GM21526 (cell line): ENCODE data around the gene MLF1.
"Not testable (repeated sequence)": the region's sequence is repeated elsewhere in the genome, so short reads cannot be mapped to it uniquely, and the experiment has no call there.

Source experiments
- ATAC-seq: cut with Tn5 transposase; IDR thresholded peaks from one replicate; pipeline ENCODE4 v1.9.1; 2021; ENCODE audit warnings: moderate library complexity; ENCODE audit not compliant: unreplicated experiment, low FRiP score

Gene MLF1, protein sequence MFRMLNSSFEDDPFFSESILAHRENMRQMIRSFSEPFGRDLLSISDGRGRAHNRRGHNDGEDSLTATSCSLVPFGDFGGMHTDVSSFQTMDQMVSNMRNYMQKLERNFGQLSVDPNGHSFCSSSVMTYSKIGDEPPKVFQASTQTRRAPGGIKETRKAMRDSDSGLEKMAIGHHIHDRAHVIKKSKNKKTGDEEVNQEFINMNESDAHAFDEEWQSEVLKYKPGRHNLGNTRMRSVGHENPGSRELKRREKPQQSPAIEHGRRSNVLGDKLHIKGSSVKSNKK

DNA sequence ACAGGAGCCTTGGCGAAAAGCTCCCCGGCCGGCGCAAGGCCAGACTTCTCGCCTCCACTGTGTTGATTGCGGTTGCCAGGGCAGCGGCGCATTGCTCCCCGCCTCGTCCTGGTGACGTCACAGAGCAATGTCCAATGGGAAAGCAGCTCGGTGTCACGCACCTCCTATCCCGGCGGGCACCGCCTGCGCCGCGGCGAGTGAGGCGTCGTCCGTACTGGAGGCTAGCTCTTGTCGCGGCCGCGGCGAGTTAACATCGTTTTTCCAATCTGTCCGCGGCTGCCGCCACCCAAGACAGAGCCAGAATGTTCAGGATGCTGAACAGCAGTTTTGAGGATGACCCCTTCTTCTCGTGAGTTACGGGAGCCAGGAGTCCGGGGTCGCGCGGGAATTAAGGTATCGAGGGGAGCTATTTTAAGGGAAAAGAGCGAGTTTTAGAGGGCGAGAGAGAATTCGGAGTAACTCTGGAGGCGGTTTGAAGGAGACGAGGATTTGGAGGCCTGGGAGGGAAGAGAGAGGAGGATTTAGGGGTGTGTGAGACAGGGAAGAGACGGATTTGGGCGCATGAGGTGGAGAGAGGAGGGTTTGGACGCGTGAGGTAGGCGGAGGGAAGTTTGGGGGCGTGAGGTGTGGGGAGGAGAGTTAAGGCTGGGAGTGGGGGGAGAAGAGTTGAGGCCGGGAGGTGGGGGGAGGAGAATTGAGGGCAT lies at the start of gene MLF1:
TSS of gene MLF1 (plus strand) at position 196 of the 704 bp plus-strand sequence. CDS start at position 303, 107 bp downstream.
- peak; percentile 100 for ATAC-seq

DNA sequence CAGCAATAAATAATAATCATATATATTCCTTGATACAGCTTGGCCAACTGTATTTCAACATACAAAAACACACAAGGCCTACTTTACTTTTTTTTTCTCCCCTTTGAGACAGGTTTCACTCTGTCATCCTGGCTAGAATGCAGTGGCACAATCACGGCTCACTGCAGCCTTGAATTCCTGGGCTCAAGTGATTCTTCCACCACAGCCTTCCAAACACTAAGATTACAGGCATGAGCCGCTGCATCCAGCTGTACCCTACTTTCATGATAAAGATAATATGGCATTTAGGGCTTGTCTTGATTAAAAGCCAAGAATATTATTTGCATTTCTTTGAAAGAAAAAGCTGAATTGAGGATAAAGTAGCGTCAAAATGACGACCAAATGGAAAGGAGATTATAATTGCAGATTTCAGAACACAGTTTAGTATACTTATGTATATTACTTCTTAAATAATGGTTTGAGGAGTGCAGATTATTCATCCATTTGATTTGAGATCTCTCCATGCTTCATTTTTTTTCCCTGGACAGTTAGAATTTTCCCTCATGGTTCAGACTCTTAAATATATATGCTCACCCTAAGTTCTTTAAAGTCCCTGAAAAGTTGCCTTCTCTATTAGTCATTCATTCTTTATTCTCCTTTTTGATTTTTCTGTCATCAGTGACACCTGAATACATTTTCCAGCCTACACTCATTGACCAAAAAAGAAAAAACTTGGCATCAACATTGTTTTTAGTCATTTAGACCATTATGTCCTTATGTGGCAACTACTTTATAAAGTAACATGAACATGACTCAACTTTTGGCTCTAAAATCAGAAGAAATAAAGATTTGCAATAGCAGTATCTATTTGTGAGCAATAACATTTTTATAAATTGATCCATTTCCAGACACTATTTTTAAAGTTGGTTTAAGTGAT lies 48.5 kb upstream of the MLF1 start:
- no peak for ATAC-seq

DNA sequence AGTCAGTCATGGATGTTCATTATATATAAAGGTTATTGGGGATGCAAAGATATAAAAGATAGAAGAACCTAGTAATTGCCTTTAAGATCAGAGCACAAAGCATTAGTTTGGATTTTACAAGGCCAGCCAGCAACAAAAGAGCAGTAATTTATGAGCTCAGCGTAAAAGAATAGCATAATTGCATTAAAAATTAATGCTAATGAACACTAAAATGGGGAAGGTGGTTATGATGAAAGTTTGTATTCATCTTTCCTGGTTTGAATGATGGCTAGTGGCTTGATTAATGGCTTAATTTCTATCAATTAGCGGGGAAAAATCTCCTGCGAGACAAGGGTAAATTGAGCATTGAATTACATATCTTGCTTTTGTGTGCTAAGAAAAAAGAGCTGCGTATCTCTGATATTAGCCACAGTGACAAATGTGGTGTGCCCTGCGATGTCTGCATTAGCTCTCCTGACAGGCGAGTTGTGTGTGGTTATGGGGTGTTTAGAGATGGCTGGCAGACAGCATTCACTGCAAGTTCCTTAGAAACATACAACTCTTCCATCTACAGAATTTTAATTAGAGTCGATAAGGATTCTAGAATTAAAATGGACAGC lies 42.8 kb upstream of the MLF1 start:
- ATAC-seq = no peak

DNA sequence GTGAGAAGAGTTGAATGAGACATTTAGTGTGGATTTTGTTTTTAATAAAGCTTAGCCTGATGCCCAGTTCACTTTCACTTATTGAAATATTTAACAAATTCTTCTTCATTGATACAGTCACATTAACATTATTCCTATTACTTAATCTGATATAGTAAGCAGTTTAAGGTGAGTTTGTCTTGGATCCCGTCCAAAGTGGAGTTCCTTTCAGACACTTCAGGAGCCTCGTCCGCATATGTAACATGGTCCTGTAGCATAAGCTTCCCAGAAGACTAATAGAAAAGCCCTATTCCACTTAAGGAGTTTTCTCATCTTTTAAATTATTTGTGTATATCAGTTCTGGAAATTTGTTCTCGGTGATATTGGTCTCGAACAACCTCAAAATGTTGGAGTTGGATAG lies 39.7 kb upstream of the MLF1 start:
- ATAC-seq = no peak

DNA sequence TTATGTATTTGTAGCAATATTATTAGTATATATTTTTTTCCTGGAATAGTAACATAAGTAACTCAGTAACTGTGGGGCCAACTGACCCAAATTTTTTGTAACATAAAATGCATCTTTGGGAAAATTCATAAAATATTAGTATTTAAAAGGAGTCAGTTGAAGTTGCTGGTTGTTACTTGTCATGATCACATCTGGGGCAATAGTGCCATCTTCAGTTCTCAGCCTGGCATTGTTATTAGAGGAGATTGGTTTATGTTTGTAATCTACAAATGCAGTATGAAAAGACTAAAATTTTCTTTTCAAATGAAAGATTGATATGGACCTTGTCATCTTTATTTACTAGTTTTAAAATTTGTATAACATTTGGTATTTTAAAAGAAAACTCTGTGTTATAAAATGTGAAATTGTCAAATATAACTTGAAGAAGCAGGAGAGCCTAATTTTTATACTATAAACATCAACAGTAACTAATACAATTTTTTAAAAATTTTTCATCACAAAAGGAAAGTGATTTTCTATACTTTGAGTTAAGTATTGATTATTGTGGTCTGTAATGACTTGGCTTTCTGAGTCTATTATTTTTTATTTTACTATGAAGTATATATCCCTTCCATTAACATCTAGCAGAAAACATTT lies 38.8 kb upstream of the MLF1 start:
- no peak for ATAC-seq

DNA sequence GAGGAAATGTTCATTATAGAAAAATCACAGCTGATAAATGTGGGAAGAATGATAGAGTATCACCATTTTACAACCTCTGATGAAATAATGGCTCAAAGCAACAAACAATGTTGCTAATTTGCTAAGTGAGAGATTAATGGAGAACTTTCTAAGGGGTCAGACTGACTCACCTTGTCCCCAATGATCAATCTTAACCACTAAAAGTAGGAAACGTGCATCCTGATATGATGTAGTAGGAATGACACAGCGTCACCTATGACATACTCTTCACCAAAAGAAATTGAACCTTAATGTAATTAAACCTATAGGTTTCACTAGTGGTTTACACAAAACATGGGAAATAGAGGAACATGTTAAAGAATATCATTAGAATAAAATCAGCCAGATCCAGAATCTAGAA lies 35.1 kb upstream of the MLF1 start:
- ATAC-seq = no peak

DNA sequence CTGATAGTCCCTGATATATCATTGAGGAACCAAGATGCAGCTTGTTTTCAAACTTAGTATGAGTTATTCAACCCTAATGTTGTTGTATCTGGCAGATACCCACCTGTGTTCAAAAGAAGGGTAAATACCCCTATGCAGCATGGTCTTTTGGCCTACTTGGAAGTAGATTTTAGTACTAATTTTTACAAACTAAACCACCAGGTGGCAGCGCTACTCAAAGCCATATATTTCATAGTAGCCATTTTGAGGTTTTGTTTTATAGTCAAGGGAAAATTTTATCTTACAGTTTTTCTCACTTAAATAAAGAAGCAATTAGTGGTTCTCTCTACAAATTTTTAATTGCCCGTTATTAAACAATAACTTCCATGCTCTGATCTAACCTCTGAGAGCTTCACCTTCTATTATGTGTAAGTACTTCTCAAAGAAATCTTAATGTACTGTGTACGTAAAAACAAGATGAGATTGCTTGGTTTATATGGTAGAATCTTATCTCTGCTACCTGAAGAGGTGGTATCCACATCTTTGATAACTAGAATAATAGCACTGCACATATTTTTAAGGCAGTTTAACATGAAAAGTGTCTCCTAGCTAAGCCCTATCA lies 31.5 kb upstream of the MLF1 start:
- ATAC-seq = no peak

DNA sequence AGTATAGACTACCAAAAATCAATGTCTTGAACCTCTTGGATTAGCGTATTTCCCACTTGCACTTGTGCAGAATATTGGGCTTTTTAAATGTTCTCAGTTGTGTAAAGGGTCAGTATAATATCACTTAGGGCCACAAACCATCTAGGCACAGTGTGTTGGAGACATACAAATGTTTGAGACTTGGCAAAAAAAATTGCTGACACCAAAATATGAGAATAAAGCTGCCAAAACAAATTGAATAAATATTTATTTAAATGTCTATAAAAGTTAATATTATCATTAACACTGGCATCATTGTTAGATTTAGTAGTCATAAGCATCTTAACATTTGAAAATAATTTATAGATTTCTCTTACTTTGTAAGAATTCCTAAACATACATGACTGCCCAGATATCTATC lies 30.9 kb upstream of the MLF1 start:
- ATAC-seq = no peak

DNA sequence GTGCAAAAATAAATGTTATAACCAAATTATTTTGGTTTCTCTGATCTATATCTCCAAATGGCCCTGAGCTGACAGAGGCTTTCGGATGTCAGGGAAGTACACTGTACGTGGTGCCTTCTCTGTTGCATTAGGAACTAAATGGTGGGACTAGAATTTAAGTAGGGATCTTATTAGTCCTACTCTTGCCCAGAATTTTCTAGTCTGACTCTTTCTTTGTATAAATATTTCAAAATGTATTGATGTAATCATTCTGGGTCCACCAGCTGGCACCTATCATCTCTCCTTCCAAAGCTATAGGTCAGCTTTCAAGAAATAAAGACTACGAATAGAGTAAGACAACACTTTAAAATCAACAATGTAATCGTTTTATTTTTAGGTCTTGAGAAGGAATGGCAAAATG lies 22.3 kb upstream of the MLF1 start:
- no peak for ATAC-seq

DNA sequence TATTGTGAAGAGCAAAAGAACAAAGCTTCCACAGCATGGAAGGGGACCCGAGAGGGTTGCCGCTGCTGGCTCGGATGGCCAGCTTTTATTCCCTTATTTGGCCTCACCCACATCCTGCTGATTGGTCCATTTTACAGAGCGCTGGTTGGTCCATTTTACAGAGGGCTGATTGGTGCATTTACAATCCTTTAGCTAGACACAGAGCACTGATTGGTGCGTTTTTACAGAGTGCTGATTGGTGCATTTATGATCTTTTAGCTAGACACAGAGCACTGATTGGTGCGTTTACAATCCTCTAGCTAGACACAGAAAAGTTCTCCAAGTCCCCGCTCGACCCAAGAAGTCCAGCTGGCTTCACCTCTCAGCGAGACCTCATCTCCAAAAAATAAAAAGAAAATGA lies 21.1 kb upstream of the MLF1 start:
- not testable (repeated sequence) for ATAC-seq

DNA sequence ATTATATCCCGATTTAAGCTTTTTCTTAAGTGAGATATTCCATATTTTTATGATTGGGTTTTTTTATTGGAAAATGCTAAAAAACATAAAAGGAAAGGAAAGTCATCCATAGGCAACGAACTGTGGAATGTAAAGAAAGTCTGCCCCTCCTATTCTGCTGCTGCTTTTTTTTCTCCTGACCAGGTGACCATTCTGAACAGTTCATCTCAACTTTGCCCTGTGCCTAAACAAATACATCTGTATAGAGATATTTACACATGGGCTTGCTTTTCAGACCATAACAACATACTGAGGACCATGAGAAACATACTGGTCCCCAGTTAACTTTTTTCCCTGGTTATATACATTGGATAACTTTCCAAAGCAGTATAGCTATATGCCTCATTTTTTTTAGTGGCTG lies 18.9 kb upstream of the MLF1 start:
- no peak for ATAC-seq

DNA sequence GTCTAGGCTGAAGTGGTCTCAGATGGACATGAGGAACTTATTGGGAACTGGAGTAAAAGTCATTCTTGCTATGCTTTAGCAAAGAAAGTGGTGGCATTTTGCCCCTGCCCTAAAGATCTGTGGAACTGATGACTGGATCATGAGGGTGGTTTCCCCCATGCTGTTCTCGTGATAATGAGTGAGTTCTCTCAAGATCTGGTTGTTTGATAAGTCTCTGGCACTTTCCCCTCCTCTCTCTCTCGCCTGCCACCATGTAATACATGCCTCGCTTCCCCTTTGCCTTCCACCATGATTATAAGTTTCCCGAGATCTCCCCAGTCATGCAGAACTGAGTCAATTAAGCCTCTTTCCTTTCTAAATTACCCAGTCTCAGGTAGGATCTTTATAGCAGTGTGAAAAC lies 11.5 kb upstream of the MLF1 start:
- no peak for ATAC-seq

DNA sequence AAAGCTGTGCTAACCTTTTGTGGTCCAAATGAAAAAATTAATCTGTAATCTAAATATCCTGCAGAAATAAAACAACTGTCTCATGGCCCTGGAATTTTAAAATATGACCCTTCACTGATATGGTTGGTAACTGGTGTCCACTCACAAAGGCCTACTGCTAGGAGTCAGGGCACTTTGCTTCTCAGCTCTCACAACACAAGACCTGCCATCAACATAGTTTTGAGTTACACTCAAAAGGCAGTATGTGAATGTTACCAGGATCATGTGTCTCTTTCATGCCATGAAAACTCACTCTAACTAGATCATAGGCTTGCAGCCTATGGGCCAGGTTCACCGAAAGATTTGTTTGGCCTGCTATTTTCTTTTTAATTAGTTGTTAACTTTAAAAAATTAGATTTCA lies 10.0 kb upstream of the MLF1 start:
- no peak for ATAC-seq

DNA sequence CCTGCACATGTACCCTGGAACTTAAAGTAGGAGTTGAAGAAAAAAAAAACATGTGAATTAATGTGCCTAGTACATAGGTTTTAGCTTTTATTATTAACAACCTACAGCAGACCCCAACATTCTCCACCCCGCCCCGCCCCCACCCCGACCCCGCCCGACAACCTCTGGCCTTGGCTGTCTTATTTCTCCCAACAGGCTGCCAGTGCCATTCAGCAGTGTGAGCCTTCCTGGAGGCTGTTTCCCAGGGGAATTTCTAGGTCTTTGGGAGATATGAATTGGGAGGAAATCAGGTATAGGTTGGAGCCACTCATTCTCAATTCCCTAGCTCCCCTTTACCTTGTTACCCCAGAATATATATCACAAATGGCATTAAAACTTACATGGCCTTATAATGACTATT lies 8.3 kb upstream of the MLF1 start:
- no peak for ATAC-seq

DNA sequence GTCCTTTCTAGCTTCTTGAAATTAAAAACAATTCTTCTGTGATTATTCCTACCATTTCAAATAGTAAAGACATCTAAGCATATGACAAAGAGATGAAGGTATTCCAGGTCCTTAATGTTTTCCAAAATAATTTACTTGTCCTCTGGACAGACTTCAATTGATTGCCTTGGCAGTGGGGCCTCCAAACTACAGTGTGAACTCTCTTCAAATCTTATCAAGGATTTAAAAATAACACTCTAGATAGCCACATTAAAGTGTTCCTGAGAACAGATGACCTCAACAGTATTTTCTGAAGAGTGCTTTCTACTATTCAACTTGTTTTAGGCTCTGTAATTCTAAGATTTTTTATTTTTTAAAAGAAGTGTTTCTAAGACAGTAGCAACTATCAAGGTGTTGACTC lies 7.9 kb upstream of the MLF1 start:
- ATAC-seq = no peak

DNA sequence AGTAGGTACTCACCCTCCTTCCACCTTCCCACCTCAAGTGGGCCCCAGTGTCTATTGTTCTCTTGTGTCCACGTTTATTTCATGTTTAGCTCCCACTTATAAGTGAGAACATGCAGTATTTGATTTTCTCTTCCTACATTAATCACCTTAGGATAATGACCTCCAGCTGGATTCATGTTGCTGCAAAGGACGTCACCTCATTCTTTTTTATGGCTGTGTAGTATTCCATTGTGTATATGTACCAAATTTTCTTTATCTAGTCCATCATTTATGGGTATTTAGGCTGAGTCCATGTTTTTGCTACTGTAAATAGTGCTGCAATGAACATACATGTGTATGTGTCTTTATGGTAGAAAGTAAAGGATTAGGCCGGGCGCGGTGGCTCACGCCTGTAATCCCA lies 5.9 kb upstream of the MLF1 start:
- ATAC-seq = no peak

DNA sequence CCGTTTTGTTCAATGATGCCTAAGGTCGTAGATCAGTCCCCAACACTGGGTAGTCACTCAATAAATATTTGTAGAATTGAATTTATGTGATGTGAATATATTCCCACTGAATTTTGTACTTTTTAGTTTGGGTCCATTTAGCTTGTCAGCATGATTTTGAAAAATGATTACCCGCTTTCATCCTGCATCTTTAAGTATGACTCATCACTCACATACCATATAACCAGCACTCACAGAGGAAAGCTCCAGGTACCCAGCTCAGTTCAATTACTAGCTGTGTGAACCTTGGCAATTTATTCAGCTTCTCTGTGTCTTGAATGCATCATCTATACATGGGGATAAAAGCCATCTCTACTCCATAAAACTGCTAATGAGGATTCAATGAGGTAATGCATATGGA lies 2.2 kb upstream of the MLF1 start:
- no peak for ATAC-seq

DNA sequence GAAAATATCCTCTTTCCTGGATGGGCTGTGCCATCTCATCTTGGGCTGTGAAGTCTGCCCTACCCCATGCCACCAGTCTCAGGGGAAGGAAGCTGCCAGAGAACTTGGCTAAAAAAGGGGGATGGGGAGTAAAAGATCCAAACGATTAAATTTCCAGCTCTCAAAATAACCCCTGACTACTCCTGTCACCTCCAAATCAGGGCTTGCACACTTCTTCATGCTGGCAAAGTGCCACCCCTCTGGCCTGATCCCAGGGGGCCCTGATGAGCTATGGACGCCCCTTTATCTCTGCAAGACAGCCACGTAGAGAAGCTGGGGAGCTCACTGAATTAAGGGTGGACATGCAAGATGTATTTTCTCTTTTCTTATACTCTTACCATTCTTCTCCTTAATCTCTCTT lies 1.2 kb upstream of the MLF1 start:
- ATAC-seq = no peak

DNA sequence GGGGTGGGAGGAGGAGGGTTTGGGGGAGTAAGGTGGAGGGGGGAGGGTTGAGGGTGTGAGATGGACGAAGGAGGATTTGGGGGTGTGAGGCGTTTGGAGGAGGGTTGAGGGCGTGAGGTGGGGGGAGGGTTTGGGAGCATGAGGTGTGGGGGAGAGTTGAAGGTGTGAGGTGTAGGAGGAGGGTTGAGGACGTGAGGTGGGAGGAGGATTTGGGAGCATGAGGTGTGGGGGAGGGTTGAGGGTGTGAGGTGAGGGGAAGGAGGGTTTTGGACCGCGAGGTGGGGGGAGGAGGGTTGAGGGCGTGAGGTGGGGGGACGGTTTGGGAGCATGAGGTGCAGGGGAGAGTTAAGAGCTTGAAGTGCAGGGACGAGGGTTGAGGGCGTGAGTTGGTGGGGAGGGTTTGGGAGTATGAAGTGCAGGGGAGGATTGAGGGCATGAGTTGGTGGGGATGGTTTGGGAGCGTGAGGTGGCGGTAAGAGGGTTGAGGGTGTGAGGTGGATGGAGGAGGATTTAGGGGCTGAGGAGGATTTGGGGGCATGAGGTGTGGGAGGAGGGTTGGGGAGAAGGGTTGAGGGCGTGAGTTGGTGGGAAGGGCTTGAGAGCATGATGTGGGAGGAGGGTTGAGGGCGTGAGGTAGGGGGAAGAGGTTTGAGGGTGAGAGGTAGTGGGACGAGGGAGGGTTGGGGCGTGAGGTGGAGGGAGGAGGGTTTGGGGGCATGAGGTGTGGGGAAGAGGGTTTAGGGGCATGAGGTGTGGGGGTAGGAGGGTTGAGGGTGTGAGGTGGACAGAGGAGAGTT lies 1.2 kb downstream of the MLF1 start:
- no peak for ATAC-seq

DNA sequence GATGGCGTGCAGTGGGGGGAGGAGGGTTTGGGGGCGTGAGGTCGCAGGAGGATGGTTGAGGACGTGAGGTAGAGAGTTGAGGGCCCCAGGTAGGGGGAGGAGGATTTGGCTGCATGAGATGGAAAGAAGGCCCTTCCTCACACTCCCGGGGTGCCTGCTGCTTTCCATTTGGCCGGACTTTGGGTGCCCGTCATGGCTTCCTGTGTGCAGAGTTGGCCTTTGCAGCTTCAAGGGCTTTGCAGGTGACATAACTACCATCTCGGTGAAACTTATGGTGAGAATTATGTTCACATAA lies 1.7 kb downstream of the MLF1 start:
- no peak for ATAC-seq
